ENCODE data around the gene NBAS. TPM values are rescaled to one million over a fixed set of nuclear protein-coding genes. Genes with fewer than 3 reads are reported as not detected.
"Not testable (repeated sequence)": the region's sequence is repeated elsewhere in the genome, so short reads cannot be mapped to it uniquely, and the experiment has no call there.

NBAS gene
- total RNA-seq, 1 experiment from 2014 or later: 33.4 TPM

DNA sequence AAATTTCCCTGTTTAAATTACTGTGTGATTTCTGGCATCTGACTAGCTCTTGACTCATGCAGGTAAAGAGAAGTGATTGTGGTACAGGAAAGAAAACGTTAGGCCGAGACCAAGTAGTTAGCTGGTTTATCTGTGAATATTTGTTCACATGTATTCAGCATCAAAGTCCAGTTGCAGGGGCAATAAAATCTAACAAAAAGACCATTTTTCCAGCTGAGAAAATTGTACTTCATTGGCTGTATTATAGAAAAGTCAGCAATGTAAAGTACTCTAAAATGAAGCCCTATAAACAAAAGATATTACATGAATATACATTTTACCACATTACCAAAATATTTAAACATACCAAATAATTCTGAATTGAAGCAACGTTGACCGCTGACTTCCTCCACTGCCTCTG lies 88.3 kb downstream of the NBAS start:
- Histone ChIP-seq H3K27me3 (replicated peaks) (no peaks in the 10 kb centered on the region), H3K36me3 (peaks cover 28% of the 10 kb centered on the region), H3K4me1 (replicated peaks) (no peaks in the 10 kb centered on the region), H3K9me3 (replicated peaks) (no peaks in the 10 kb centered on the region), H3K27ac (no peak overlapping the region), H3K4me3 (no peak overlapping the region)
- DNase-seq (ENCODE audit: low read depth in 1 of 2, low spot score in 2 of 2): no peak

DNA sequence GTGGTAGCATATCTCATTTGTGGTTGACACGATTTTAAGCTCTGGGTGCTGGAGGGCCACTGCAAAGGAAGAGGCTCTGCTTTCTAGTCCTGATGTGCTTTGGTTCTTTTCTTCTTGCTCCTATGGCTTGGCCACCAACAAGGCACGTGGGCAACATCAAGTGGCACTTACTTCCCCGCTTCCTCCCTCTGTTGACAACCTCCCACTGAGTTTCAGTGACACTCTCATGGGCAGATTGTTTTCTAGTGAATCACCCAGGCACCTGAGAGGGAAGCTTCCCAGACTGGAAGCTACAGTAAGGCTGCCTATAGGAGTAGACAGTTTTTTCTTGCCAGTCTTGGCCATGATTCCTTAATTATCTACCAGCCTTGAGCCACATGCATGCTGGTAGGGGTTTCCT lies 89.0 kb downstream of the NBAS start:
- DNase-seq (ENCODE audit: low read depth in 1 of 2, low spot score in 2 of 2): no peak
- H3K4me3 ChIP-seq: no peak overlapping the region
- H3K36me3 ChIP-seq: peaks cover 28% of the 10 kb centered on the region
- H3K9me3 ChIP-seq (replicated peaks): no peaks in the 10 kb centered on the region
- no peaks in the 10 kb centered on the region for H3K27me3 ChIP-seq (replicated peaks)
- H3K27ac ChIP-seq: no peak overlapping the region
- H3K4me1 ChIP-seq (replicated peaks): no peaks in the 10 kb centered on the region

DNA sequence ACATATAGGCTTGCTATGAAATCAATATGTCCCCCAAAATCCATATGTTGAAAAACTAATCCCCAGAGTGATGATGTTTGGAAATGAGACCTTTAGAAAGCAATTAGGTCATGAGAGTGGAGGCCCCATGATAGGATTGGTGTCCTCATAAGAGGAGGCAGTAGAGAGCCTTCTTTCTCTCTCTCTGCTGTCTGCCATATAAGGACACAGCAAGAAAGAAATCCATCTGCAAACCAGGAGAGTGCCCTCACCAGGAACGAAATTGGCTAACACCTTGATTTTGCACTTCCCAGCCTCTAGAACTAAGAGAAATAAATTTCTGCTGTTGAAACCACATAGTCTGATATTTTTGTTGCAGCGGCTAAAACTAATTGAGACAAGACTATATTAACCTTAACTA lies 89.5 kb downstream of the NBAS start:
- Histone ChIP-seq H3K9me3 (replicated peaks) (no peaks in the 10 kb centered on the region), H3K27ac (no peak overlapping the region), H3K36me3 (peaks cover 29% of the 10 kb centered on the region), H3K4me3 (no peak overlapping the region), H3K27me3 (replicated peaks) (no peaks in the 10 kb centered on the region), H3K4me1 (replicated peaks) (no peaks in the 10 kb centered on the region)
- DNase-seq (ENCODE audit: low read depth in 1 of 2, low spot score in 2 of 2): no peak

DNA sequence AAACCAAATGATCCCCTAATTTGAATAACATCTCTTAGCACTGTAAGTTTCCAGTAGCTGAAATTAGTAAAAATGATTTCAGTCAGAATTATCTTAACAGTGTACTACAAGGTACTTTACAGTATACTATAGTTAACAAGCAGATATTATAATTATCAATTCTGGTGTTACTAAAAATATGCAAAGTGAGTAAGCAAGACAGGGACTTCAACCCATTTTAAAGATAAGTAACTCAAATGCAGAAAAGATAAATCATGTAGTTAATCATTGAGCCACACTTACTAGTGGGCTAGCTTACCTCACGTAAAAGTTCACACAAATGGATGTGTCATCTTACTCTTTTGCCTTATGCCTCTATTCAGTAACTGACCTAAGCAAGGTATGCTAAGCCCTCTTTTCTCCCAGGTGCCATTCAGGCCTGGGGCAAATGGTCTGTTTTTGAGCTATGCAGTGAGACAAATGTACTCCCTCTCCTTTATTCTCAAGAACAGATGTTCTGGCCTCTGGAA lies 101.0 kb downstream of the NBAS start:
- Histone ChIP-seq H3K4me1 (replicated peaks) (no peaks in the 10 kb centered on the region), H3K27ac (no peak overlapping the region), H3K27me3 (replicated peaks) (no peaks in the 10 kb centered on the region), H3K36me3 (peaks cover 29% of the 10 kb centered on the region), H3K4me3 (no peak overlapping the region), H3K9me3 (replicated peaks) (no peaks in the 10 kb centered on the region)
- DNase-seq (ENCODE audit: low read depth in 1 of 2, low spot score in 2 of 2): no peak

DNA sequence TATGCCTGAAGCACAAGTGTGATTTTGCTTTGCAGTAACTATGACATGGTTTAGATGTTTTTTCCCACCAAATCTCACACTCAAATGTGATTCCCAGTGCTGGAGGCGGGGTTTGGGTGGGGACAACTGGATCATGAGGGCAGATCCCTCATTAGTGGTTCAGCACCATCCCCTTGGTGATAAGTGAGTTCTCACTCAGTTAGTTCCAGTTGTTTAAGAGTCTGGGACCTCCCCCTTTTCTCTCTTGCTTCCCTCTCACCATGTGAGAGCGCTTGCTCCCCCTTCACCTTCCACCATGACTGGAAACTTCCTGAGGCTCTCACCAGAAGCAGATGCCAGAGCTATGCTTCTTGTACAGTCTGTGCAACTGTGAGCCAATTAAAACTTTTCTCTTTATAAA lies 102.9 kb downstream of the NBAS start:
- H3K9me3 ChIP-seq (replicated peaks): no peaks in the 10 kb centered on the region
- H3K36me3 ChIP-seq: peaks cover 28% of the 10 kb centered on the region
- H3K4me3 ChIP-seq: no peak overlapping the region
- H3K27me3 ChIP-seq (replicated peaks): no peaks in the 10 kb centered on the region
- DNase-seq (ENCODE audit: low read depth in 1 of 2, low spot score in 2 of 2): no peak
- H3K4me1 ChIP-seq (replicated peaks): no peaks in the 10 kb centered on the region
- H3K27ac ChIP-seq: no peak overlapping the region

DNA sequence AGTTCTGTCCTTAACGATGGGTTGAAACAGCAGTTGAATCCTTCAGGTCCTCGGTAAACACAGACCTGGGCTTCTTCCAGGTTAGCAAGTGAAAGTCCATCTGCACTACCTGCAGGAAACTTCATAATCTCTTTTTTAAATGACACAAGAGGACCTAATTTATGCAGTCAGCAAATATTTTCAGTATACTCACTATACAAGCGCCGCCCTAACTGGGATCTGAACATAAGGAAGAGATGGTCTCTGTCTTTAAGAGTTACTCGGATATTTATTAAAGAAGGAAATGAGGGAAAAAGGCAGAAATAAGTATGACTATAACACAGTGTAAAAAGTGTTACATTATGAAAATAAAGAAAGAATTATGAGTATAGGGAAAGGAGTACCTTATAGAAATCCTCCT lies 103.3 kb downstream of the NBAS start:
- Histone ChIP-seq H3K27ac (no peak overlapping the region), H3K4me1 (replicated peaks) (no peaks in the 10 kb centered on the region), H3K36me3 (peaks cover 28% of the 10 kb centered on the region), H3K27me3 (replicated peaks) (no peaks in the 10 kb centered on the region), H3K4me3 (no peak overlapping the region), H3K9me3 (replicated peaks) (no peaks in the 10 kb centered on the region)
- no peak for DNase-seq (ENCODE audit: low read depth in 1 of 2, low spot score in 2 of 2)

DNA sequence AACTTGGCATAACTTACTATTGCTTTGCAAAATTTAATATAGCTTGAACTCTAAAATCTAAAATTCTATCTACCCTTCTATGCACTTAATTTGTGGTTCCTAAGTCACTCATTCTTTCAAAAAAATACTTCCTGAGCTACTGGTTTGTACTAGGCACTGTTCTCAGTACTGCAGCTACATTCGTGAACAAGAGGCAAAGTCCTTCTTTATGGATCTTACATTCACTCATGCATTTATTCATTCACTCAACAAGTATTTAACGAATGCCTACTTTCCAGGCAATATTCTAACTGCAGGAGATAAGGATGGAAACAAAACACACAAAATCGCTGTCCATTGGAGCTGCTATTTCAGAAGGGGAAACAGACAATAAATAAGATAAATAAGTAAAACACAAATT lies 104.8 kb downstream of the NBAS start:
- no peaks in the 10 kb centered on the region for H3K9me3 ChIP-seq (replicated peaks)
- no peak for DNase-seq (ENCODE audit: low read depth in 1 of 2, low spot score in 2 of 2)
- H3K4me1 ChIP-seq (replicated peaks): no peaks in the 10 kb centered on the region
- no peak overlapping the region for H3K27ac ChIP-seq
- H3K36me3 ChIP-seq: peaks cover 23% of the 10 kb centered on the region
- no peaks in the 10 kb centered on the region for H3K27me3 ChIP-seq (replicated peaks)
- H3K4me3 ChIP-seq: no peak overlapping the region

DNA sequence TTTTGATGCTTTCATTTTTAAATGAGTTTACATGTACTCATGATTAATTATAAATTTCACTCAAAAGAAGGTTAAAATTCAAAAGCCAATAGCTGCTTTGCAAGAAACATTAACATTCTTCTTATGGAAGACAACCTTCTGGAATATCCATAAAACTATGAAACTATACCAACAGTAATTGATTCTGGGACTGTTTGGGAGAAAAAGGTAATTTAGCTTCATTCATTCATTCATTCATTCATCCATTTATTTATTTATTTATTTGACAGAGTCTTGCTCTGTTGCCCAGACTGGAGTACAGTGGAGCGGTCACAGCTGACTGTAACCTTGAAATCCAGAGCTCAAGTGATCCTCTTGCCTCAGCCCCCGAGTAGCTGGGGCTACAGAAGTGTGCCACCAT lies 110.3 kb downstream of the NBAS start:
- H3K4me1 ChIP-seq (replicated peaks): no peaks in the 10 kb centered on the region
- H3K4me3 ChIP-seq: no peak overlapping the region
- H3K27me3 ChIP-seq (replicated peaks): no peaks in the 10 kb centered on the region
- H3K36me3 ChIP-seq: 0 out of 2 replicates have a peak, but pooled peaks cover 2% of the 10 kb centered on the region
- H3K27ac ChIP-seq: no peak overlapping the region
- no peaks in the 10 kb centered on the region for H3K9me3 ChIP-seq (replicated peaks)
- DNase-seq (ENCODE audit: low read depth in 1 of 2, low spot score in 2 of 2): no peak

DNA sequence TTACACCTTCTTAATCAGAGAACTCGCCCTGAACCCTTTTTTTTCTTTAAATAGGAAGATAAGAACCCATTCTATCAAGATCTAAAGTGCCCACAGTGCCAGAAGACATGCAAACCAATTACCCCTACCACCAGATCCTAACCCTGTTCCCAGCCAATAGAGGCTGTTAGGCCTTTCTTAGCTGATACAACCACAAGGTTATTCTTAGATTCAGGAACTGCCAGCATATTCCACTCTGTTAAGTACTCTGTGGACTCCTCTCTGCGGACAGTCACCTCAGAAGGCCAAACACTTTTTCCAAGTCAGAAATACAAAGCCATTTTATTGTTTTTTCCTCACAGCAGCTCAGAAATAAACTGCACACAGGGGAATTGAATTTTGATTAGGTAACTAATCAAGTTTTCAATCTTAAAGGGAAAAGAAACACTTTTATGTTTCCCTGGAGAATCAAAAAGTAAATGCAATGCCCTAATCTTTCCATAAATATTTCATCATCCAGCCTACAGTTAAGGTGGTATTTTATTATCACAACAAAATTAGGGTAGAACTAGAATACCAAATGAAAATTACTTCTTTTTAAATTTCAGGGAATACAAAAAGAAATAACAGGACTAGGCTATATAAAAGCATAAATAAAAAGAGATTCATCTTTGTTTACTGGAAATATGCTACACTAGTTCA lies 111.4 kb downstream of the NBAS start:
- H3K9me3 ChIP-seq (replicated peaks): no peaks in the 10 kb centered on the region
- no peaks in the 10 kb centered on the region for H3K4me1 ChIP-seq (replicated peaks)
- DNase-seq (ENCODE audit: low read depth in 1 of 2, low spot score in 2 of 2): no peak
- H3K4me3 ChIP-seq: no peak overlapping the region
- H3K27me3 ChIP-seq (replicated peaks): no peaks in the 10 kb centered on the region
- 0 out of 2 replicates have a peak, but pooled peaks cover 2% of the 10 kb centered on the region for H3K36me3 ChIP-seq
- no peak overlapping the region for H3K27ac ChIP-seq

DNA sequence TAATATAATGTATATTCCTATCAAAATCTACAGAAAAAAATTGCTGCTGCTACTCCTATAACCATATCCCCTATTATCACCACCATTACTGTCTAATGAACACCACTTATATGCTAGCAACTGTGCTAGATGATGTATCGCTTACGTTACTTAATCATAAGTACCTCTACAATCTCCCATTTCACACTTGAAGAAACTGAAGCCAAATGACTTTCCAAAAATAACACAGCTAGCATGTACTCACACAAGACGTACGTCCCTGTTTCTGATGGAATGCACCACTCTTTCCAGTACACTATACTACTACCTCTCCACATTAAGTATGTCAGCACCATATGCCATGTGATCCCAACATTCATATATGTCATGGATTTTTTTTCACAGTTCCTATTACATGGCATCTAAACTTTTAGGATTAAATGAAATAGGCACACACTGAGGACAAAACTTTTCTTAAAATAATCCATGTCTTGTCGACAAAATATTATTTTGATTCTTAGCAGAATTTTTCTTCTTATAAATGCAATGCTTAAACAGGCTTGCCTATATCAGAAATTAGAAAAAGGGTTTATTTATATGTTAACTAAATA lies 112.8 kb downstream of the NBAS start:
- Histone ChIP-seq H3K9me3 (replicated peaks) (no peaks in the 10 kb centered on the region), H3K36me3 (no peaks in the 10 kb centered on the region), H3K27me3 (replicated peaks) (no peaks in the 10 kb centered on the region), H3K4me3 (no peak overlapping the region), H3K4me1 (replicated peaks) (no peaks in the 10 kb centered on the region), H3K27ac (no peak overlapping the region)
- no peak for DNase-seq (ENCODE audit: low read depth in 1 of 2, low spot score in 2 of 2)

DNA sequence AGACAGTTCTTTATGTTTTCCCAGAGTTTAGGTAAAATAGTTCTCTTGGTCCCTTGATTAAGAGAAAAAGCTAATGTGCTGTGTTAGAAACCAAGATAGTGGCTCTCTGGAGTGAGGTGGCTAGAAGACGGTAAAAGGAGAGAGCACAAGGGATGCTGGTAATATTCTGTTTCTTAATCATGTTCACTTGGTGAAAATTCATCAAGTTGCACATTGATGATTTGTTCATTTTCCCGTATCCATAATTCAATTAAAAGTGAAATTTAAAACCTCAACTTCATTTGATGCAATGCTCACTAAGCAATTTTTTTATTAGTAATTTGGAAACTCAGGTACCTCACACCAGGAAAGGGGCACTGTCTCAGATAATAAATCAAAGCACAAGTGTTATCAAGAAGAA lies 113.8 kb downstream of the NBAS start:
- Histone ChIP-seq H3K27me3 (replicated peaks) (no peaks in the 10 kb centered on the region), H3K4me3 (no peak overlapping the region), H3K27ac (no peak overlapping the region), H3K9me3 (replicated peaks) (no peaks in the 10 kb centered on the region), H3K4me1 (replicated peaks) (no peaks in the 10 kb centered on the region), H3K36me3 (no peaks in the 10 kb centered on the region)
- no peak for DNase-seq (ENCODE audit: low read depth in 1 of 2, low spot score in 2 of 2)

DNA sequence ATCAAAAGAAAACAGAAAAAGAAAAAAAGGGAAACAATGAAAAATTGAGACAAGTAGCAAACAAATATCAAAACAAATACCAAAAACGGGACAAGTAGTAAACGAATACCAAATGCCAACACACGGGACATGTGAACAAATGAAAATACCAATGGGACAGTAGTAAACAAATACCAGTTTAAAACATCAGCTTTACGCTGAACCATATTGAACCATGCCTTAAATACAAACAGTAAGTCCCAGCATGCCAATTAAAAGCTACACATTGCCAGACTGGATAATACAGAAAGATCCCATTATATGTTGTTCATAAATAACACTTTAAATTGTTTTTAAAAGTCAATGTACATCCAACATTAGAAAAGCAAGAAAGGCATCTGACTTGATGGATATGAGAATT lies 114.2 kb downstream of the NBAS start:
- Histone ChIP-seq H3K27me3 (replicated peaks) (no peaks in the 10 kb centered on the region), H3K4me1 (replicated peaks) (no peaks in the 10 kb centered on the region), H3K9me3 (replicated peaks) (no peaks in the 10 kb centered on the region), H3K27ac (no peak overlapping the region), H3K4me3 (no peak overlapping the region), H3K36me3 (no peaks in the 10 kb centered on the region)
- DNase-seq (ENCODE audit: low read depth in 1 of 2, low spot score in 2 of 2): no peak

DNA sequence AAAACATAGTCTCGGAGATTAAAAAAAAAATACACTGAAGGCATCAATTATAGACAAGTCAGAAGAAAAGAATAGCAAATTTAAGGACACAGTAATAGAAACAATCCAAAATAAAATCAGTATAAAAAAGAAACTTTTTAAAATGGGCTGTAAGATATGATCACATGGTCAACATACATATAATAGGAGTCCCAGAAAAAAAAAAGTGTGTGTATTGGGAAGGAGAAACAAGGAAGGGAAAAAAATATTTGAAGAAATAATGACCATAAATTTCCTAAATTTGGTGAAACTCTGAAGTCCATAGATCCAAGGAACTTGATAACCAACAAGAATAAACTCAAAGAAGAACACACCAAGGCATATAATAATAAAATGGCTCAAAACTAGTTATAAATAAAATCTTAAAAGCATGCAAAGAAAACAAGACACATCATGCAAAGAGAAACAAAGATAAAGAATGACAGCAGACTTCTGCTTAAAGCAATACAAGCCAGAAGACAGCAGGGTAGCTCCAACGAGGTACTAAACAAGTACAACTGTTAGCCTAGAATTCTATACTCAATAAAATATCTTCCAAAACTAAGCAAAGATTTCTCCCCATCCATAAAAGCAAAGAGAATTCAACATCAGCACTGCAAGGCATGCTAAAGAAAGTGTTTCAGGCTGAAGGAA lies 115.1 kb downstream of the NBAS start:
- Histone ChIP-seq H3K27me3 (replicated peaks) (no peaks in the 10 kb centered on the region), H3K9me3 (replicated peaks) (no peaks in the 10 kb centered on the region), H3K36me3 (no peaks in the 10 kb centered on the region), H3K4me1 (replicated peaks) (no peaks in the 10 kb centered on the region), H3K4me3 (no peak overlapping the region), H3K27ac (no peak overlapping the region)
- no peak for DNase-seq (ENCODE audit: low read depth in 1 of 2, low spot score in 2 of 2)

DNA sequence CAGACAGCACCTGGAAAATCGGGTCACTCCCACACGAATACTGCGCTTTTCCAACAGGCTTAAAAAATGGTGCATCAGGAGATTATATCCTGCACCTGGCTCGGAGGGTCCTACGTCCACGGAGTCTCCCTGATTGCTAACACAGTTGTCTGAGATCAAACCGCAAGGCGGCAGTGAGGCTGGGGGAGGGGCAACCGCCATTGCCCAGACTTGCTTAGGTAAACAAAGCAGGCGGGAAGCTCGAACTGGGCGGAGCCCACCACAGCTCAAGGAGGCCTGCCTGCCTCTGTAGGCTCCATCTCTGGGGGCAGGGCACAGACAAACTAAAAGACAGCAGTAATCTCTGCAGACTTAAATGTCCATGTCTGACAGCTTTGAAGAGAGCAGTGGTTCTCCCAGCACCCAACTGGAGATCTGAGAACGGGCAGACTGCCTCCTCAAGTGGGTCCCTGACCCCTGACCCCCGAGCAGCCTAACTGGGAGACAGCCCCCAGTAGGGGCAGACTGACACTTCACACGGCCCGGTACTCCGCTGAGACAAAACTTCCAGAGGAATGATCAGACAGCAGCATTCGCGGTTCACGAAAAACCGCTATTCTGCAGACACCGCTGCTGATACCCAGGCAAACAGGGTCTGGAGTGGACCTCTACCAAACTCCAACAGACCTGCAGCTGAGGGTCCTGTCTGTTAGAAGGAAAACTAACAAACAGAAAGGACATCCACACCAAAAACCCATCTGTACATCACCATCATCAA lies 121.2 kb downstream of the NBAS start:
- H3K4me3 ChIP-seq; H3K36me3 ChIP-seq; H3K27me3 ChIP-seq (replicated peaks); H3K27ac ChIP-seq; H3K4me1 ChIP-seq (replicated peaks); H3K9me3 ChIP-seq (replicated peaks); DNase-seq (ENCODE audit: low read depth in 1 of 2, low spot score in 2 of 2): not testable (repeated sequence)
